Inflammatory macrophage treated with lipopolysaccharide for 4 hours (primary cell): ENCODE data around the gene KBTBD7.
"Not testable (repeated sequence)": the region's sequence is repeated elsewhere in the genome, so short reads cannot be mapped to it uniquely, and the experiment has no call there.

Experiments
- DNase-seq: peaks from one replicate; pipeline ENCODE4 v3.0.0-alpha.2; 2020

The KBTBD7 gene

GRCh38 chr13:41196620-41197019 is 2.3 kb upstream of the KBTBD7 start:
- peak; percentile 4 for DNase-seq

- no peak for DNase-seq
Measured at GRCh38 chr13:41196011-41196410, 1.6 kb upstream of the KBTBD7 start.

GRCh38 chr13:41193469-41193868 is 900 bp downstream of the KBTBD7 start:
- no peak for DNase-seq

- DNase-seq = no peak
Measured at GRCh38 chr13:41188584-41188983, 5.8 kb downstream of the KBTBD7 start.

- DNase-seq = no peak
Measured at GRCh38 chr13:41186481-41186880, 7.9 kb downstream of the KBTBD7 start.

- DNase-seq = no peak
Measured at GRCh38 chr13:41182231-41182630, 12.1 kb downstream of the KBTBD7 start.

GRCh38 chr13:41179593-41180250 is 14.6 kb downstream of the KBTBD7 start:
- peak; percentile 27 for DNase-seq

GRCh38 chr13:41178040-41178439 is 16.3 kb downstream of the KBTBD7 start:
- peak; percentile 60 for DNase-seq

GRCh38 chr13:41177616-41178015 is 16.8 kb downstream of the KBTBD7 start:
- peak; percentile 78 for DNase-seq

- not testable (repeated sequence) for DNase-seq
Measured at GRCh38 chr13:41175576-41175975, 18.8 kb downstream of the KBTBD7 start.

GRCh38 chr13:41162151-41162550 is 32.2 kb downstream of the KBTBD7 start:
- no peak for DNase-seq

- no peak for DNase-seq
Measured at GRCh38 chr13:41159174-41159573, 35.2 kb downstream of the KBTBD7 start.

- no peak for DNase-seq
Measured at GRCh38 chr13:41157048-41157717, 37.2 kb downstream of the KBTBD7 start.

- no peak for DNase-seq
Measured at GRCh38 chr13:41156620-41157019, 37.7 kb downstream of the KBTBD7 start.

- DNase-seq = no peak
Measured at GRCh38 chr13:41154042-41154441, 40.3 kb downstream of the KBTBD7 start.

- no peak for DNase-seq
Measured at GRCh38 chr13:41152005-41152404, 42.4 kb downstream of the KBTBD7 start.

- DNase-seq = no peak
Measured at GRCh38 chr13:41150058-41150457, 44.3 kb downstream of the KBTBD7 start.

- no peak for DNase-seq
Measured at GRCh38 chr13:41148419-41149283, 45.7 kb downstream of the KBTBD7 start.

GRCh38 chr13:41145136-41145908 is 49.0 kb downstream of the KBTBD7 start:
- DNase-seq = no peak

- DNase-seq = no peak
Measured at GRCh38 chr13:41144576-41144975, 49.8 kb downstream of the KBTBD7 start.
